Omental fat pad (tissue), 4 donors: Measurements from ENCODE around the gene MPLKIP. TPM values are rescaled to one million over a fixed set of nuclear protein-coding genes. Genes with fewer than 3 reads are reported as not detected.
A peak's percentile ranks its signal among the peaks of the same experiment; 100 is the strongest.
"Not testable (repeated sequence)": the region's sequence is repeated elsewhere in the genome, so short reads cannot be mapped to it uniquely, and the experiment has no call there.

ENCODE experiments used
- ATAC-seq: fragments of 150-250 bp; one replicate; pipeline ENCODE4 v1.9.1; 2016; ENCODE audit warnings: mild to moderate bottlenecking, moderate library complexity; ENCODE audit not compliant: low FRiP score
- DNase-seq: peaks from one replicate; pipeline ENCODE4 v3.0.0-alpha.2; 2019; ENCODE audit warnings: low spot score
- total RNA-seq, 4 donors: library from RNA; depleted of rRNA; stranded (reverse); fragments of >200 nt; gene quantifications; one replicate each; pipeline ENCODE4 v1.1.0, GENCODE V29; 2016
- TF ChIP-seq, protein P1 (sequence below), 3 donors: fragments of 450-650 bp; IDR thresholded peaks; one replicate each; pipeline ENCODE4 v1.5.1; 2016 to 2017; ENCODE audit warnings: antibody characterized with exemption in 3 of 3, mild to moderate bottlenecking in 3 of 3, moderate library complexity in 2 of 3

The MPLKIP gene
- 10 to 100 TPM; 22.2 to 36.1 (median 32.6) TPM for total RNA-seq

GRCh38 chr7:40134428-40135316, at the start of gene MPLKIP, which contains the start of gene SUGCT:
MPLKIP (minus strand) TSS chr7:40134622; CDS start chr7:40134567, 55 bp downstream.
SUGCT (plus strand) TSS chr7:40135005.
- DNase-seq, result peak; percentile 58
- peak; percentile 98 for ATAC-seq
- TF ChIP-seq, protein P1, sequence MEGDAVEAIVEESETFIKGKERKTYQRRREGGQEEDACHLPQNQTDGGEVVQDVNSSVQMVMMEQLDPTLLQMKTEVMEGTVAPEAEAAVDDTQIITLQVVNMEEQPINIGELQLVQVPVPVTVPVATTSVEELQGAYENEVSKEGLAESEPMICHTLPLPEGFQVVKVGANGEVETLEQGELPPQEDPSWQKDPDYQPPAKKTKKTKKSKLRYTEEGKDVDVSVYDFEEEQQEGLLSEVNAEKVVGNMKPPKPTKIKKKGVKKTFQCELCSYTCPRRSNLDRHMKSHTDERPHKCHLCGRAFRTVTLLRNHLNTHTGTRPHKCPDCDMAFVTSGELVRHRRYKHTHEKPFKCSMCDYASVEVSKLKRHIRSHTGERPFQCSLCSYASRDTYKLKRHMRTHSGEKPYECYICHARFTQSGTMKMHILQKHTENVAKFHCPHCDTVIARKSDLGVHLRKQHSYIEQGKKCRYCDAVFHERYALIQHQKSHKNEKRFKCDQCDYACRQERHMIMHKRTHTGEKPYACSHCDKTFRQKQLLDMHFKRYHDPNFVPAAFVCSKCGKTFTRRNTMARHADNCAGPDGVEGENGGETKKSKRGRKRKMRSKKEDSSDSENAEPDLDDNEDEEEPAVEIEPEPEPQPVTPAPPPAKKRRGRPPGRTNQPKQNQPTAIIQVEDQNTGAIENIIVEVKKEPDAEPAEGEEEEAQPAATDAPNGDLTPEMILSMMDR (IDR thresholded peaks at IDR 0.05), result peak in 2 of 3 donors; percentile 81 to 93

DNA sequence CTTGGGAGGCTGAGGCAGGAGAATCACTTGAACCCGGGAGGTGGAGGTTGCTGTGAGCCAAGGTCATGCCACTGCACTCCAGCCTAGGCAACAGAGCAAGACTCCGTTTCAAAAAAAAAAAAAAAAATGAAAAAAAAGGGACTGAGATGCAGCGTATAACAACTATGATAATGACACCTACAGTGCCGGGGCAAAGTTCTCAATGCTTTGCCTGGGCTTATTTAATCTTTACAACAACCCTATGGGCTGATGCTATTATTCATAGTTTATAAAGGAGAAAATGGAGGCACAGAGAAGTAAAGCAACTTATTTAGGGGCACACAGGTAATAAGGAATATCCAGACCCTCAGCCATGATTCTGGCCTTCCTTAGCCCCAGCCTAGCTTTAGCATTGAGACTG, 48.0 kb upstream of the MPLKIP start:
- DNase-seq (no peak), ATAC-seq (no peak)
- TF ChIP-seq, protein P1 (IDR thresholded peaks at IDR 0.05), result no peak

GRCh38 chr7:40177071-40177470, 42.6 kb upstream of the MPLKIP start:
- no peak for DNase-seq
- ATAC-seq, result no peak
- TF ChIP-seq, protein P1 (IDR thresholded peaks at IDR 0.05), result no peak

DNA sequence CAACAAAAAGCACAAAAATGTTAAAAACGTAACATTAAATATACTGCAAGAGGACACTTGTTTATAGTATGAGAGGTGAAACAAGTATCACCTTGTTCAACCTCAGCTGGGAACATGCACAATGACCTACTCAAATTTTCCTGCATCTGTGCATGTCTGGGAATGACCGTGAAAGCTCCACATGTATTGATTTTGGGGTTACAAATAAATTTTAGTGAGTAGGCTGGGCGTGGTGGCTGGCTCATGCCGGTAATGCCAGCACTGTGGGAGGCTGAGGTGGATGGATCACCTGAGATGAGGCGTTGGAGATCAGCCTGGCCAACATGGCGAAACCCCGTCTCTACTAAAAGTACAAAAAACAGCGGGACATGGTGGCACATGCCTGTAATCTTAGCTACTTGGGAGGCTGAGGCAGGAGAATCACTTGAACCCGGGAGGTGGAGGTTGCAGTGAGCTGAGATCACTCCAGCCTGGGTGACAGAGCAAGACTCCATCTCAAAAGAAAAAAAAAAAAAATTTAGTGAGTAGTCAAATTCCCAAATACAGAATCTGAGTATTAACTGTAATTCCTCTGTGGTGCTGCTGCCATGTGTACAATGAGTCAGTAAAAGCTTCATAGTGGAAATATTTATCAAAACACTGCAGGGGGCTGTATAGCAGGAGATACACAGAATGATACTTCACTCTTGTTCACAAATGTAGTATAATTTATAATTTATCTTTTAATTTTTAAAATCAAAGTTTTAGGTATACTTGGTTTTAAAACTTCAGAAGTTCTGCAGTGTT, 41.5 kb upstream of the MPLKIP start:
- DNase-seq, result no peak
- no peak for ATAC-seq

DNA sequence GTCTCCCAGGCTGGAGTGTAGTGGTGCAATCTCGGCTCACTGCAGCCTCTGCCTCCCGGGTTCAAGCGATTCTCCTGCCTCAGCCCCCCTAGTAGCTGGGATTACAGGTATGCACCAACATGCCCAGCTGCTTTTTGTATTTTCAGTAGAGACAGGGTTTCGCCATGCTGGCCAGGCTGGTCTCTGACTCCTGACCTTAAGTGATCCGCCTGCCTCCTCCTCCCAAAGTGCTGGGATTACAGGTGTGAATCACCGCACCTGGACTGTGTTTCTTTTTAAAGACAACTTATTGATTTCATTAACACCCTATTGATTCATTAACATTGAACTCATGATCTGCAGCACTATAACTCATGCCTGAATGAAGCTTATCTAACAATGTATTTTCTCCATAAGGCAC, 40.8 kb upstream of the MPLKIP start:
- ATAC-seq, DNase-seq: not testable (repeated sequence)

More for the DNA sequence above, 41.5 kb upstream of the MPLKIP start:
- TF ChIP-seq, protein P1 (IDR thresholded peaks at IDR 0.05), result no peak

DNA sequence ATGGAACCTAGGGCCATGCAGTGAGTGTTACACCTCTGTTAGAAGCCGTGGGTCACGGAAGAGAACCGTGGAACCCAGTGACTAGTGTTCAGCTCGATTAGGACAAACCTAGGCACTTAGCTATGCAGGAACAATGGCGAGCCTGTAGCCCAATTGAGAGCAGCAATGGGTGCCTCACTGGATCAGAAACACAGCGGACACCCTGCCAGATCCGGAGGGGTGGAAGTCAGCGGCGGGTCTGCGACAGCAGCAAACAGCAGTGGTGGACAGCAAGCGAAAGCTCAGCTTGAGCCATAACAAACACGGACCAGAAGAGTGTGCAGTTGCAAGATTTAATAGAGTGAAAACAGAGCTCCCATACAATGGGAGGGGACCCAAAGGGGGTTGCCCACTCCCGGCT, 38.7 kb upstream of the MPLKIP start:
- DNase-seq, ATAC-seq: not testable (repeated sequence)

GRCh38 chr7:40168266-40168665, 33.8 kb upstream of the MPLKIP start:
- not testable (repeated sequence) for ATAC-seq

GRCh38 chr7:40167291-40167690, 32.9 kb upstream of the MPLKIP start:
- DNase-seq (no peak), ATAC-seq (no peak)
- TF ChIP-seq, protein P1 (IDR thresholded peaks at IDR 0.05), result no peak

More at GRCh38 chr7:40168266-40168665, 33.8 kb upstream of the MPLKIP start:
- DNase-seq, result not testable (repeated sequence)
